D341Med (cell line): ENCODE results near the gene DDT.
"Not testable (repeated sequence)": the region's sequence is repeated elsewhere in the genome, so short reads cannot be mapped to it uniquely, and the experiment has no call there.

Experiments used
- DNase-seq: peaks from one replicate; pipeline ENCODE4 v3.0.0; 2012; ENCODE audit warnings: low spot score

DDT gene

DNA sequence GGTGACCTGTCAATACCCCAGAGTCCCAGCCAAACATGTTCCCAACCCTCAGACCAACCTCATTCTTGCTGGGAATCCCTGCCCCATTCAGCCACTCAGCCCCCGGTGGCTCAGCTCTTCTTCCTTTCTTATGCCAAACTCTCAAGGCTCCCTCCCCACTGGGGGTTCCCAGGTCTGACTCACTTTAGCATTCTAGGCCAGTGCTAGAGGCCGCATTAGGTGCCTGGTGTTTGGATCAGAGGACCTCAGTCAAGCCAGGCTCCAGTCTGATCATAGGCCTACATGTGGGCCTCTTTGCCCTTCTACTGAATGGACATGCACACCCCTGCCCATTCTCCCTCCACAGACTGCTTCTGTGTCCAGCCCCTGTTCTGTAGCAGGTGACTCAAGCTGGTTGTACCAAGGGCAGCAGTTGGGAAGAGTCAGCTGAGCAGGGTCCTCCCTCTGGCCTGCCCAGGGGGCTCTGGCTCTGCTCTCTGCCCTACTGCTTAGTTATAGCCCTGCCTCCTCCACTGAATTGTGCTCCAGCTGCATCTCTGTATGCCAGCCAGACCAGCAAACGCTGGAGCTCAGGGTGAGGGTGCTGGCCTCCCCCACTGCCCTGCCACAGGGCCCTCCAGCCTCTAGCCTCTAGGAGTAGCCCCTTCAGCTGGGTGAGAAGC is 15.5 kb upstream of the DDT start:
- not testable (repeated sequence) for DNase-seq

DNA sequence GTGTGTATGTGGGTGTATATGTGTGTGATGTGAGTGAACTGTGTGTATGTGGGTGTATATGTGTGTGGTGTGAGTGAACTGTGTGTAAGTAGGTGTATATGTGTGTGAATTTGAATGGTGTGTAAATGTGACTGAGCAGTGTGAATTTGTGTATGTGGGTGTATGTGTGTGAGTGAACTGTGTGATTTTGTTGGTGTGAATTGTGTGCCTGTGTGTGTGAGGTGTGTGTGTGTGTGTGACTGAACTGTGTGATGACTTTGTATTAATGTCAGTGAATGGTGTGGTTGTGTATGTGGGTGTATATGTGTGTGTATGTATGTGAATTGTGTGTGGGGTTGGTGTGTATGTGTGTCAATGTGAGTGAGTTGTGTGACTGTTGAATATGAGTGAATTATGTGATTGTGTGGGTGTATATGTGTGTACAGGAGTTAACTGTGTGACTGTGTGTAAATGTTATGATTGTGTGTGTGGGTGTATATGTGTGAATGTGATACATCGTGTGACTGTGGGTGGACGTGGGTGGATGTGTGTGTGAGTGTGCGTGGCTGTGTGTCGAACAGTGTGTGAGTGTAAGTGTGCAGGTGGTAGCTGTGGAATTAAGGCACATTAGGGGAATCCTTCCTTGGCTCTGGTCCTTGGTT is 12.4 kb upstream of the DDT start:
- not testable (repeated sequence) for DNase-seq

DNA sequence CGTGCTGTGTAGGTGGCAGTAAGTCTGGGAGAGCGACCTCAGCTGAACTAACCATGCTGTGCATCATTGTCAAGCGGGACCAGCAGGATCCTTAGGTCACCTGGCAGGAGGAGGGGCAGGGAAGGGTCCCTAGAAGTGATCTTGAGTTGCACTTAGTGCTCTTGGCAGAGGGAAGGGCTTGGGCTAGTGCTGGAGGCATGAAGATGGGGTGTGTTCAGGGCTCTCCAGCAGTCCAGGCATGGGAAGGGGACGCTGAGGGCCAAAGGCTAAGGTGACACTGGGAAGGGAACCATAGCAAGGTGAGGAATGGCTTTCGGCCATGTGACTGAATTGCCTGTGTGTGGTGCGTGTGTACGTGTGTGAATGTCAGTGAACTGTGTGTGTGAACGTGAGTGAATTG is 11.8 kb upstream of the DDT start:
- not testable (repeated sequence) for DNase-seq

DNA sequence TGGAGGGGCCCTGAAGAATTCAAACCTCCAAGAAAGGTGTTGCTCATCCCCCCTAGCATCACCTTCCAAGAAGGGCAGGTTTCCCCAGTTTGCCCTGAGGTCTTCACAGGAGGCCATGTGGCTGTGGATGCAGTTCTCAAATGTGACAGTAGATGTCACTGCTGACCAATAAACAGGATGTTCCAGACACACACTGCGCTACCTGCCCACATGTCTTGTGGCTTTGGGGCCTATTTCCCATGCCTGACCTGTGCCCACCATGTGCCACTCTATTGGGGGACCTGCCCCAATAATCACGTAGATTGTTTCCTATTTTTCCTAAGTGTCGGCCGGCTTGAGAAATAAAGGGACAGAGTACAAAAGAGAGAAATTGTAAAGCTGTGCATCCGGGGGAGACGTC is 10.2 kb upstream of the DDT start:
- DNase-seq: peak; percentile 52

DNA sequence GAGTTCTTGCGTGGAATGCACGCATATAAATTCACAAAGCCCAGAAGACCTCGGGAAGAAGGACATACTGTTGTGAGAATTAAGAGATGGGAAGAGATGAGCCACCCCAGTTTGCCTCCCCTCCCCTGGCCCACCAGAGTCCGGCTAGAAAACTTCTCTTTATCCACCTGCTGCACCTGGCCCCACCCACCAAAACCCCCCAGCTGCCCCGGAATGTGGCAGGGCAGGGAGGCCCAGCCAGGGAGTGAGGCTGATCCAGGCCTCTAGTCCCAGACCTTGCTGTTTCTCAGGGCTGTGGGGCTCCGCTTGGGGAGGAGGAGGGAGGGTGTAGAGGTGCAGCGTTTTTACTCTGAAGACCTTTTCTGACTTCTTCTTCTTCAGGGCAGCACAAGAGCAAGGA is 6.3 kb upstream of the DDT start:
- not testable (repeated sequence) for DNase-seq

DNA sequence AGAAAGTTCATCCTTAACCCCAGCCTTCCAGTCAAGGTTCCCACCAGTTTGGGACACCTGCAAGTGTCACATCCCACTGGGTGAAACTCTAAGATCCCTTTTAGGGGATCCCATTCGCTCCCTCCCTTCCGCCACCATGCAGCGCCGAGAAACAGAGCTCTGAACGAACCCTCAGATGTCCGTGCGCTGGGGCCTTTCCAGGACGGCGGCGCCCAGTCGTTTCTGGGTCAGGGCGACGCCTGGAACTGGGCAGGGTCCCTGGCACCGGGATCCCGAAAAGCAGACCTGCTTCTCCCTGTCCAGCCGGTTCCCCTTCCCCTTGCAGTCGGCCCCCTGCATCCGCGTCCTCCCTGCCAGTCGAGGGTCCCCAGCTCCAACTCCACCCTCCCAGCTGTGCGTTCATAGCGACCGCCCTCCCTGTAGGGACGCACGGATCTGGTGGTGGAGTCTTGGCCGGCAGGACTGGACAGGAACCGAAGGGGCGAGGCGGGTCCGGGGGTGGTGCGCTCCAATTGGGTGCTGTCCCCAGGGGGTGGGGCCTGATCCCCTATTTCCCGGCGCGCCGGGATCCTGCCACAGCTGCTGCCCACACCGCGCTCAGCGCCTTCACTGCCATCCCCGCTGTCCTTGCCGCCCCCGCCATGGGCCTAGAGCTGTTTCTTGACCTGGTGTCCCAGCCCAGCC is 5.5 kb upstream of the DDT start, which contains the start of gene GSTT2:
GSTT2 (plus strand) TSS at position 578 of the 684 bp plus-strand sequence.
- DNase-seq: not testable (repeated sequence)

DNA sequence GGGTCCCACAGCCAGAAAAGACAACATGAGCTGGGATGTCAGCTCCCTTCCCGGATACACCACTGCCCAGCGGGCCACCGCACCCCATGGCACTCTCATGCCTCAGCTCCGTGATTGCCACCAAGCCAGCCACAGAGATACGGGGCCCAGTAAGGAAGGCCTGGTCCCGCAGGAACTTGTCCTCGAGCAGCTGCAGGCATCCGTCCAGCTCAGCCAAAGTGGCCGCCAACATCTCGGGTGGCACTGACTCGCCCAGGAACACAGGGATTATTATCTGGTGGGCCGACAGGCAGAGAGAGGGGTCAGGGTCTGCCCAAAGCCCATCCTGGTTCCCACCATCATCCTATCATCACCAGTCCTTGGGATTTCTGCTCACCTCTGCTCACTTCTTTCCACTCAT is 3.1 kb upstream of the DDT start:
- DNase-seq: not testable (repeated sequence)

DNA sequence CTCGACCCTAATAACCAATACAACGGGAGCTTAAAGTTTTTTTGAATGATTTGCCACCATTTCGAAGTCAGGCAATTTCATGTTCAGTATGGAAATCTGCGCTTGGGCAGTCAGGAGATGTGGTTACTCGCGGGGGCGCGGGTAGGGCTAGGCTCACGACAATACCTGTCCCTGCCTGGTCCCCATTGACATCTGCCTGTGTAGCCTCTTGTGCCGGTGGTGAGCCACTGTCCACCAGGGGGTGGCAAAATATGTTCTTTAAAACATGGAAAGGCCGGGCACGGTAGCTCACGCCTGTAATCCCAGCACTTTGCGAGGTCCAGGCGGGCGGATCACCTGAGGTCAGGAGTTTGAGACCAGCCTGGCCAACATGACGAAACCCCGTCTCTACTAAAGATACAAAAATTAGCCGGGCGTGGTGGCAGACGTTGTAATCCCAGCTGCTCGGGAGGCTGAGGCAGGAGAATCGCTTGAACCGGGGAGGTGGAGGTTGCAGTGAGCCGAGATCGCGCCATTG is 653 bp upstream of the DDT start:
- DNase-seq: not testable (repeated sequence)

DNA sequence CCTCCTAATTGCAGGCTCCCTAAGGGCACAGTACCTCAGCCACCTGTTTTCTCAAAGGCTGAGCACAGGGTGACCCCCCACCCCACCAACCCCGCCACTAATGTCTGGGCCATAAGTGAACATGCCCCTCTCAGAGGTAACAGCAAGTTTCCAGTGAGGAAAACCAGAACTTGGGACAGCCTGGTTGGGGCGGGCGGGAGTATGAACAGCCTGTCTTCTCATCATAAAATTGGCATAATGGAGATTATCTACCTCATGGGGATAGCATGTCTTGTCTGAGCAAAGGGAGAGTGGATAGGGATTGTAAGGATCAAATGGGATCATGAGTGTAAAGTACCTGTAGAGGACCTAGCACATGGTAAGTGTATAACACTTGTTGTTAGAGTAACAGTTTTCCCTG is 2.3 kb downstream of the DDT start:
- DNase-seq: not testable (repeated sequence)

DNA sequence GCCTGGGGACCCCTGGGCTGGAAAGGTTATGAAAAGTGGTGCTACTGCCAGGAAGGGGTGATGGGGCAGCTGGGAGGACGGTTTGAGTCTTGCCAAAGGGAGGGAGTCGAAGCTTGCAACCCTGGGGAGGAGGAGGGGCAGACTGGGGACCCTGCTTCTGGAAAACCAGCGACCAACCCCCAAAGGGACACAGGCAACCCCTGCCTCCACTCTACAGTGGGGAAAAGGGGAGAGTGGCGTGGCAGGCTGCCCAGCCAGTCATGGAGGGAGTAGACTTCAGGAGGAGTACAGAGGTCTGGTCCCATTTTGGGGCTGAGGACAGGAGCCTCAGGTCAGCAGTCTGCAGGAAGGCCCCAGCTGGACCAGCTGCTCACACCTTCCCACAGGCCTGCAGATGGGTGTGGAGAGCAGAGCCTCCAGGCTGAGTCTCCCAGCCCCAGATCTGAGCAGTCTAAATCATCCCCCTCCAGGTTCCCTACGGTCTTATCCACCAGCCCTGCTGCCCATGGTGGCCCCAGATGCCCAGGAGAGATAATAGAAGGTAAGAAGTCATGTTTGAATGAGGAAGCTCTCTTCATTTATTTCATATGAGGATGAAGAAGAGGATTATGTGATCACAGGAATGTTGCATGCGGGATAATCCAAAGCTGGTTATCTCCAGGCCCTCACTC is 3.3 kb downstream of the DDT start:
- peak; percentile 24 for DNase-seq

DNA sequence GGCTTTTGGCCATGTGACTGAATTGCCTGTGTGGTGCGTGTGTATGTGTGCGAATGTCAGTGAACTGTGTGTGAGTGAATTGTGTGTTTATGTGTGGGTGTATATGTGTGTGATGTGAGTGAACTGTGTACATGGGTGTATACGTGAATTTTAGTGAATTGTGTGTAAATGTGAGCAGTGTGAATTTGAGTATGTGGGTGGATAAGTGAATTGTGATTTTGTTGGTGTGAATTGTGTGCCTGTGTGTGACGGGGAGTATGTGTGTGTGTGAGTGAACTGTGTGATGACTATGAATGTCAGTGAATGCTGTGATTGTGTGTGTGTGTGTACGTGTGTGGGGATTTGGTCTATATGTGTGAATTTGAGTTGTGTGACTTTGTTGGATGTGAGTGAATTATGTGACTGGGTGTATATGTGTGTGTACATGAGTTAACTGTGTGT is 4.0 kb downstream of the DDT start:
- no peak for DNase-seq

DNA sequence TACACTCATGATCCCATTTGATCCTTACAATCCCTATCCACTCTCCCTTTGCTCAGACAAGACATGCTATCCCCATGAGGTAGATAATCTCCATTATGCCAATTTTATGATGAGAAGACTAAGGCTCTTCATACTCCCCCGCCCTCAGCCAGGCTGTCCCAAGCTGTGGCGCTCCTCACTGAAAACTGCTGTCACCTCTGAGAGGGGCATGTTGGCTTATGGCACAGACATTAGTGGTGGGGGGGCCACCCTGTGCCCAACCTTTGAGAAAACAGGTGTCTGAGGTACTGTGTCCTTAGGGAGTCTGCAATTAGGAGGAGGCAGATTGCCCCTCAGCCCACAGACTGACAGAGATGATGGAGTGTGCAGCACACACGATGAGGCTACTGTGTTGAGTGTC is 5.2 kb downstream of the DDT start:
- DNase-seq: no peak

DNA sequence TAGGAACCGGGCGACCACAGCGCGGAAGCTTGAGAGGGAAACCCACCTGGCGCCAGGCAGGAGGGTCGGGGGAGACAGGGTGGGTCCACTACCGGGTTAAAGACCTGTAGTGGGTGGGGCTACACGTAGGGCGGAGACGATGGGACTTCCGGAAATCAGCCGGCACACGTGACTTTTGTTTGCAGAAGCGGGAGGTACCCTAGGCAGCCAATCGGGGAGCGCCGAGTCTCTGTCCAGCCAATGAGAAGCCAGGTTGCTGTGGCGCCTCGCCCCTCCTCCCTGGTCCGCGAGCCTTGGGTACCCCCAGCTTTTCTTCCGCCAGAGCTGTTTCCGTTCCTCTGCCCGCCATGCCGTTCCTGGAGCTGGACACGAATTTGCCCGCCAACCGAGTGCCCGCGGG is 7.7 kb downstream of the DDT start, which contains the start of gene DDTL:
DDTL (plus strand) TSS at position 321 of the 400 bp plus-strand sequence; CDS start at position 348, 27 bp downstream.
- not testable (repeated sequence) for DNase-seq

DNA sequence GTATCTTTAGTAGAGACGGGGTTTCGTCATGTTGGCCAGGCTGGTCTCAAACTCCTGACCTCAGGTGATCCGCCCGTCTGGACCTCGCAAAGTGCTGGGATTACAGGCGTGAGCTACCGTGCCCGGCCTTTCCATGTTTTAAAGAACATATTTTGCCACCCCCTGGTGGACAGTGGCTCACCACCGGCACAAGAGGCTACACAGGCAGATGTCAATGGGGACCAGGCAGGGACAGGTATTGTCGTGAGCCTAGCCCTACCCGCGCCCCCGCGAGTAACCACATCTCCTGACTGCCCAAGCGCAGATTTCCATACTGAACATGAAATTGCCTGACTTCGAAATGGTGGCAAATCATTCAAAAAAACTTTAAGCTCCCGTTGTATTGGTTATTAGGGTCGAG is 8.1 kb downstream of the DDT start:
- not testable (repeated sequence) for DNase-seq

DNA sequence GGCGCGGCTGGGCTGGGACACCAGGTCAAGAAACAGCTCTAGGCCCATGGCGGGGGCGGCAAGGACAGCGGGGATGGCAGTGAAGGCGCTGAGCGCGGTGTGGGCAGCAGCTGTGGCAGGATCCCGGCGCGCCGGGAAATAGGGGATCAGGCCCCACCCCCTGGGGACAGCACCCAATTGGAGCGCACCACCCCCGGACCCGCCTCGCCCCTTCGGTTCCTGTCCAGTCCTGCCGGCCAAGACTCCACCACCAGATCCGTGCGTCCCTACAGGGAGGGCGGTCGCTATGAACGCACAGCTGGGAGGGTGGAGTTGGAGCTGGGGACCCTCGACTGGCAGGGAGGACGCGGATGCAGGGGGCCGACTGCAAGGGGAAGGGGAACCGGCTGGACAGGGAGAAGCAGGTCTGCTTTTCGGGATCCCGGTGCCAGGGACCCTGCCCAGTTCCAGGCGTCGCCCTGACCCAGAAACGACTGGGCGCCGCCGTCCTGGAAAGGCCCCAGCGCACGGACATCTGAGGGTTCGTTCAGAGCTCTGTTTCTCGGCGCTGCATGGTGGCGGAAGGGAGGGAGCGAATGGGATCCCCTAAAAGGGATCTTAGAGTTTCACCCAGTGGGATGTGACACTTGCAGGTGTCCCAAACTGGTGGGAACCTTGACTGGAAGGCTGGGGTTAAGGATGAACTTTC is 13.0 kb downstream of the DDT start, which contains the start of gene GSTT2B:
GSTT2B (minus strand) TSS at position 112 of the 688 bp plus-strand sequence; CDS start at position 48, 64 bp downstream.
- DNase-seq: not testable (repeated sequence)

DNA sequence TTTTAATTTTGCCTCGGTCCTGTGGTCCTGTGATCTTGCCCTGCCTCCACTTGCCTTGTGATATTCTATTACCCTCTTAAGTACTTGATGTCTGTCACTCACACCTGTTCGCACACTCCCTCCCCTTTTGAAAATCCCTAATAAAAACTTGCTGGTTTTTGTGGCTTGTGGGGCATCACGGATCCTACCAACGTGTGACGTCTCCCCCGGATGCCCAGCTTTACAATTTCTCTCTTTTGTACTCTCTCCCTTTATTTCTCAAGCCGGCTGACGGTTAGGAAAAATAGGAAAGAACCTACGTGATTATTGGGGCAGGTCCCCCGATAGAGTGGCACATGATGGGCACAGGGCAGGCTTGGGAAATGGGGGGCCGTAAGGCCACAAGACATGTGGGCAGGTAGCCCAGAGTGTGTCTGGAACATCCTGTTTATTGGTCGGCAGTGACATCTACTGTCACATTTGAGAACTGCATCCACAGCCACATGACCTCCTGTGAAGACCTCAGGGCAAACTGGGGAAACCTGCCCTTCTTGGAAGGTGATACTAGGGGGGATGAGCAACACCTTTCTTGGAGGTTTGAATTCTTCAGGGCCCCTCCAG is 17.8 kb downstream of the DDT start:
- DNase-seq: peak; percentile 76

DNA sequence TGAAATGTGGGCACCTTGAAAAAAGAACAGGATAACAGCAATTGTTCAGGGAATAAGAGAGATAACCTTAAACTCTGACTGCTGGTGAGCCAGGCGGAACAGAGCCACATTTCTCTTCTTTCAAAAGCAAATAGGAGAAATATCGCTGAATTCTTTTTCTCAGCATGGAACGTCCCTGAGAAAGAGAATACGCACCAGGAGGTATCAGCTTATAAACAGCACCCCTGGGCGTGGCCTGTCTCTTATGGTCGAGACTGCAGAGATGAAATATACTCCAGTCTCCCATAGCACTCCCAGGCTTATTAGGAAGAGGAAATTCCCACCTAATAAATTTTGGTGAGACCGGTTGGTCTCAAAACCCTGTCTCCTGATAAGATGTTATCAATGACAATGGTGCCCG is 18.4 kb downstream of the DDT start:
- not testable (repeated sequence) for DNase-seq

DNA sequence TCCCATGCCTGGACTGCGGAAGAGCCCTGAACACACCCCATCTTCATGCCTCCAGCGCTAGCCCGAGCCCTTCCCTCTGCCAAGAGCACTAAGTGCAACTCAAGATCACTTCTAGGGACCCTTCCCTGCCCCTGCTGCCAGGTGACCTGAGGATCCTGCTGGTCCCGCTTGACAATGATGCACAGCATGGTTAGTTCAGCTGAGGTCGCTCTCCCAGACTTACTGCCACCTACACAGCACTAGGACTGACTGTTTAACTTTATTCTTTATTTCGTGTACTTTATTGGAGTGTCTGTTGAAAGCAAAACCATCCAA is 19.3 kb downstream of the DDT start:
- not testable (repeated sequence) for DNase-seq

DNA sequence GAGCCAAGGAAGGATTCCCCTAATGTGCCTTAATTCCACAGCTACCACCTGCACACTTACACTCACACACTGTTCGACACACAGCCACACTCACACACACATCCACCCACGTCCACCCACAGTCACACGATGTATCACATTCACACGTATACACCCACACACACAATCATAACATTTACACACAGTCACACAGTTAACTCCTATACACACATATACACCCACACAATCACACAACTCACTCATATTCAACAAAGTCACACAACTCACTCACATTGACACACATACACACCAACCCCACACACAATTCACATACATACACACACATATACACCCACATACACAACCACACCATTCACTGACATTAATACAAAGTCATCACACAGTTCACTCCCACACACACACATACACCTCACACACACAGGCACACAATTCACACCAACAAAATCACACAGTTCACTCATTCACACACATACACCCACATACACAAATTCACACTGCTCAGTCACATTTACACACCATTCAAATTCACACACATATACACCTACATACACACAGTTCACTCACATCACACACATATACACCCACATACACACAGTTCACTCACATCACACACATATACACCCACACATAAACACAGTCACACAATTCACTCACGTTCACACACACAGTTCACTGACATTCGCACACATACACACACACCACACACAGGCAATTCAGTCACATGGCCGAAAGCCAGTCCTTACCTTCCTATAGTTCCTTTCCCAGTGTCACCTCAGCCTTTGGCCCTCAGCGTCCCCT is 19.8 kb downstream of the DDT start:
- not testable (repeated sequence) for DNase-seq

DNA sequence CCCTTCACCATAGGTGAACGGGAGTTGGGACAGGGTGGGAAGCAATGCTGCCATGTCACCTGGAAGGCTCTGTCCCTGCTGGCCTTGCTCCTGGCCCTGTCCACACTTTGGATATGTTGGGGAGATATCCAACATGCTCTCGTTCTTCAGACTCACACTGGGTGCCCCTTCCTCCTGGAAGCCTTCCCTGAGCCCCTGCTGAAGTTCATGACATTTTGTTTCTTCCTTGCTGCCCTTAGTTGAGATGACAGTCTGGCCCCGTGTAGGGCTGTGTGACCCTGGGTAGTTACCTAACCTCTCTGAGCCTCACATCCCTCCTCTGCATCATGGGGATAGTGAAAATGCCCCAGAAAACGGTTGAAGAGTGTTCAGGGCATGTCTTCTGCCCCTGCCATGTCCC is 20.8 kb downstream of the DDT start:
- not testable (repeated sequence) for DNase-seq
